Medulla oblongata (tissue), 1 donor: Measurements from ENCODE around the gene CHRDL1.

Experiments used
- DNase-seq: peaks from one replicate; pipeline ENCODE4 v3.0.0-alpha.2; 2015; ENCODE audit errors: extremely low spot score

CHRDL1 gene

DNA sequence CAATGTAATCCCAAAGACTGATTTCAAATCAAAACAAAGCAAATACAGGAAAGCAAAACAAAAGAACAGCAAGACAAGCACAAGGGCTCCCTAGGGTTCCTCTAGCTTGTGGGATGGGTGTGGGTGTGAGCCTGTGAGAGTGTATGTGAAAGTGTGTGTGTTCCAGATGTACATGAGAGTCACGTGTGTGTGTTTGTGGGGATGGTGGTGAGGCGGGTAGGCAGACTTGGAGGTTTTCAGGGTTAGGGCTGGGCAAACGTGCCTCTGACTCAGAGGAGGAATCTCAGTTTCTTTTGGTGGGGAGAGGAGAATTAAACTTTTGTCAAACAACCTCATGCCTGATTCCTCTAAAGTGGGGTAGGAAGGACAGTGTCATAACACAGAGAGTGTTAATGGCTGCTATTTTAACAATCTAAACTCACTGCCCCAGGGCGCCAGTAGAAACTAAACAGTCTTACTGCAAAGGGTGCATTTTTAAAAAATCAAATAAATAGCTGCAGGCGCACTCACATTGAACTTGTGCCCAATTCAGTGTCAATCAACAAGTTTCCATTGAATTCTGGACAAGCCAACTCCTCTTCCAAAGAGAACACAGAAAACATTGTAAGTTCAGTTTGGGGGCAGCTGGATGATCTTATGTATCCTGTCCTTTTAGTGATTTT, 51.8 kb downstream of the CHRDL1 start:
- peak; percentile 4 for DNase-seq

GRCh38 chrX:110741213-110741796, 54.3 kb downstream of the CHRDL1 start:
- DNase-seq = no peak

GRCh38 chrX:110734894-110735541, 60.6 kb downstream of the CHRDL1 start:
- no peak for DNase-seq

DNA sequence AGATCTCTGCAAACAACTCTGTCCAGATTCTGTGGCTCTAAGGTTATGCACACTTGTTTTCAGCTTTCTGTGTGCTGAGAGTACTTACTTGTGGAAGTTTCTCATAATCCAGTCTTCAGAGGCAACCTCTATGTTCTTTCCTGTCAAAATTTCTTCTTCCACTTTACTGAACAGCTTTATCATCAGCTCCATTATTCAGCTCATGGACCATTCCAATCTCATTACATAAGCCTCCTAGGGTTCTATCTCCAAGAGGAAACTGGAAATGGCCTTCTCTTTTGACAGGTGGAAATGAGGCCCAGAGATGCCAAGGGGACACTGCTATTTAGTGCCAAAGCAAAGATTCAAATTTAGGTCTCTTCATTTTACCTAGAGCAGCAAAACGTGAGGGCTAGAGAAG, 61.3 kb downstream of the CHRDL1 start:
- no peak for DNase-seq

- no peak for DNase-seq
Observed at GRCh38 chrX:110733166-110733565, 62.5 kb downstream of the CHRDL1 start.

- DNase-seq = no peak
Observed at GRCh38 chrX:110732266-110732665, 63.4 kb downstream of the CHRDL1 start.

- DNase-seq = no peak
Observed at GRCh38 chrX:110723844-110724243, 71.8 kb downstream of the CHRDL1 start.

DNA sequence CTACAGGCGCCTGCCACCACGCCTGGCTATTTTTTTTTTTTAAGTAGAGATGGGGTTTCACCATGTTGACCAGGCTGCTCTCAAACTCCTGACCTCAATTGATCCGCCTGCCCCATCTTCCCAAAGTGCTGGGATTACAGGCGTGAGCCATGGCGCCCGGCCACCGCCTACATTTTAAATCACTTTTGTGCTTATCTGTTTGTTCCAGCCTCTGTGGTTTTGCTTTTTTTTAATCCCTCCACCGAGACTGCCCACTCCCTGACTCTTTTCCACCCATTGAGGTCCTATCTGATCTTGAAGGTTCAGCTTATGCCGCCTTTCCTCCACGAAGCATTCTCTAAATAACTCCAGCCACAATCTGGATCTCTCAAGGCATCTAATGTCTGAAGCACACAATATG, 73.5 kb downstream of the CHRDL1 start:
- no peak for DNase-seq

- DNase-seq = no peak
Observed at GRCh38 chrX:110713666-110714065, 82.0 kb downstream of the CHRDL1 start.

- no peak for DNase-seq
Observed at GRCh38 chrX:110706446-110706845, 89.2 kb downstream of the CHRDL1 start.

DNA sequence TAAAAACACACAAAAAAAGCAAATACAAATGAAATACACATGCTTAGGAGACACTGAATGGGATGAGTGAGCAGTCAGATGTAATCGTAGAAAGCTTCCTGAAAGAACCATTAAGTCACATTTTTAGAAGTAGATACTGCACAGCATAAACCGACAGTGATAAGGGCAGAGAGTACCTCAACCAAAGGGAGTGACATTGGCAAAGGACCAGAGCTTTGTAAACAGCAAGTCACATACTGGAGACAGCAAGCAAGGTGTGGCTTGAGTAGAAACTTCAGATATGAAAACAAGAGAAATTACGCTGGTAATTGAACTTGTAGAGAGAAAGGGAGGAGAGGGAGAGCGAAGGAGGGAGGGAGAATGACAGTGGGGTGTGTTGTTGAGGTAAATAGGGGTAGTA, 92.0 kb downstream of the CHRDL1 start:
- no peak for DNase-seq

- DNase-seq = no peak
Observed at GRCh38 chrX:110699109-110699508, 96.5 kb downstream of the CHRDL1 start.

DNA sequence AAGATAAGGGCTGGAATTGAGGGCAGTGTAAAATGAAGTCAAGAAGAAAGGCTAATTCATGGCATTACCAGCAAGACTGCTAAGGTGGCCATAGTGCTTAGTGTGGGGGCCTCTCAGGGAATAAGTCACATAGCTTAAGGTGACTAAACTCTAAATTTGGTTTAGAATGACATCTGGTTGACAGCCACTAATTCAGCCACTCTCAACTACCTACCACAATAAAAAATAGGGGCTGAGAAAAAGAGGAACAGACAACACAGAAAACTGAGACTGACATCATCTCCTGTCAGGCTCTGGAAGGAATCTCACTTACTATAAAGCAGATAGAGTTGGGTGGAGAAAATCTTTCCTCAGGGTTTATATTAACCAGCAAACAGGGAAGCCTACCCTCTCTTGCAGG, 96.9 kb downstream of the CHRDL1 start:
- DNase-seq = no peak

DNA sequence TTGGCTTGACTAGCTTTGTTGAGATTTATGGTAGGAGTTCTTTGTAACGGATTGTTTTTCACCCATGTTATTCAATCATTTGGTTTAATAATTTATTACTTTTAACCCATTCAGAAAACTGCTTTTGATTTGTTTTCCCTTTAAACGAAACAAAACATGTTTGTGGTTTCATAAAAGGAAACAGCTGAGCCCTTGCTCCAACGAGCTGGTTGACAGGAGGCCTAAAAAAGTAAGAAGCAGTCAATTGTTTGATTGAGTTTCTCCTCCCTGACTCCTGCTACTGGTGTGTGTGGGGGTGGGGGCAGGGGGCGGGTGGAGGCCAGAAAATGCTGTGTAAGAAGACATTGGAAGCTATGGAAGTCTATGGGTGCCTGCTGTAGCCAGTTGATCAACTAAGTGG, 102.8 kb downstream of the CHRDL1 start:
- DNase-seq = no peak

DNA sequence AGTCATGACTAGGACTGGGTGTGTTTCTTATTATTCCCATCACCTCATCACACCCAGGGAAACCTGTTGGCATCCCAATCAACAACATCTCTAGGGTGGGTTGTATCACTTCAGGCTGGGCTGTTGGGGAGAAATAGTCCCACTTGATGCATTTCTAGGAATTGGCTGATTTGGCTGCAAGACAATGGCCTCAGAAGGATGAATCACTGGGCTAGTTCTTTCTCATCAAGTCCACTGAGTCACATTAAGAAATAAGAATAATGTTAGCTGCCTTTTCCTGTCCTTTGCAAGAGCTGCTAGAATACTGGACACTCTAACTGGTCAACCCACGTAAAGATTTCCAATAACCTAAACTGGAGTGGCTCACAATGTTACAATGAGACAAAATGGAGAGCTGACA, 104.2 kb downstream of the CHRDL1 start:
- DNase-seq = no peak

DNA sequence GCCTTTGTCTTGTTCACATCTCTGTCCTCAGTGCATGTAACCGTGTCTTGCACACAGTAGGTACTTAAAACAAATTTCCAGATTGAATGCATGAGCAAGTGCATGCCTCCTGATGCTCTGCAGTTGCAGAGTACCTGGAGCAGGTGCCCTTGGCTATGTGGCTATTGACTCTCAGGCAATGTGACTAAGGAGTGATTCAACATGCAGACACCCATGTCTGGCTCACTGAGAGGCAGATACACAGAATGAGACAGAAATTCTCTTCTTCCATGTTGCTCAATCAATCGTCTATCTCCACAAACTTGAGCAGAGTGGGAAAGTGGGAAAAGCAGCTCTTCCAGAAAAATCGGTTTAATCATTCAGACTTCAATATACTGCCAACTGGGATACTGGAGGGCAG, 111.0 kb downstream of the CHRDL1 start:
- DNase-seq = no peak

- no peak for DNase-seq
Observed at GRCh38 chrX:110683925-110684324, 111.7 kb downstream of the CHRDL1 start.

DNA sequence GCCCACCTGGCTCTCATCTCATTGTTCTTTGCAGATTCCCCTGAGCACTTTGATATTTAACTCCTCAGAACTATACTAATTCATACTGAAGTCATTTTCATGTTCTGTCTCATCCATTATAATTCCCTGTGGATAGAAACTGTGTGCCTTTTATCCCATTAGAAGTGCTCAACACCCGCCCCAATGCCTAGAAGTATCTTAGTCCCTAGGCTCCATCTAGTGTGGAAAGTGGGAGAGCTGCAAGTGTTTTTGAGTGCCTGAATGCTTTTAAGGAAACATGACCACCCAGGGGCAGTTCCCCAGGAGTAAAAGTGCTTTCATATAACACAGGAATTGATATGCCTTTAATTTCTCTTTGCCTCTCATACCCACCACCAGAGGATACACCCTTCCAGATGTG, 117.0 kb downstream of the CHRDL1 start:
- DNase-seq = peak; percentile 2

- DNase-seq = no peak
Observed at GRCh38 chrX:110675886-110676285, 119.7 kb downstream of the CHRDL1 start.

DNA sequence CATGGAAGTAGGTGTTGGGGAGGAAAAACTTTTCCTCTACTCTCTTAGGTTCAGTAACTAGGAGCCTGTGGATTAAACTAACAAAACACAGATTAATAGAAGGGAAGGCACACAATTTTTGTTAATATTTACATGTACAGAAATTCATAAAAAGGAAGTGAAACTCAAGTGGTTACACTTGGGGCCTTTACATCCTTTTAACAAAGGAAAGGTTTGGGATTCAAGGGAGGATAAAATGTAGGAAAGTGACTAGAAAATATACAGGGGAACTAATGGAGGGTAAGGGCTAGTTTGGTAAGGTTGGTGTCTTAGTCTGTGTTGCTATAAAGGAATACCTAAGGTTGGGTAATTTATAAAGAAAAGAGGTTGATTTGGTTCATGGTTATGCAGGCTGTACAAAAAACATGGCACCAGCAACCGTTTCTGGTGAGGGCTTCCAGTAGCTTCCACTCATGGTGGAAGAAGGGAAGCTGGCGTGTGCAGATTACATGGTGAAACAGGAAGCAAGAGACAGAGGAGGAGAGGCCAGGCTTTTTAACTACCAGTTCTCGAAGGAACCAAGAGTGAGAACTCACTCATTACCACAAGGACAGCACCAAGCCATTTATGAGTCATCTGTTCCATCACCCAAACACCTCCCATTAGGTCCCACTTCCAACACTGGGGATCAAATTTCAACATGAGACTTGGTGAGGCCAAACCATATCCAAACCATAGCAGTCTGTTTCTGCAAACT, 124.4 kb downstream of the CHRDL1 start:
- DNase-seq = no peak

DNA sequence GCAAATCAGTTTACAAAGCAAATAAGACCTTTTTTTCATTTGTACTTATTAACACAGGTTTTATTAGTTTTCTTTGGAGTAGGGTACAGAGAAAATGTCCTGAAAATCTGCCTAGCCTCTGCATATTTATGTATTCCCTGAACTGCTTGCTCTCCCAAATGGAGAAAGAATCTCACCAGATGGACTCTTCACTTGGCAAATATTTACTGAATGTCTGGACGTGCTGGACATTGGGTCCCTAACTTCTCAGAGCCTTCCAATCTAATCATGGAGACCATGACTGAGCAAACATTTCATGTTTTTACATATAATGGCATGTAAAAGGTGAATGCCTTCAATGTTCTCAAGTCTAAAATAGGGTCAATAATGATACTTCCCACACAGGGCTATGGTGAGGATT, 126.0 kb downstream of the CHRDL1 start:
- DNase-seq = no peak

DNA sequence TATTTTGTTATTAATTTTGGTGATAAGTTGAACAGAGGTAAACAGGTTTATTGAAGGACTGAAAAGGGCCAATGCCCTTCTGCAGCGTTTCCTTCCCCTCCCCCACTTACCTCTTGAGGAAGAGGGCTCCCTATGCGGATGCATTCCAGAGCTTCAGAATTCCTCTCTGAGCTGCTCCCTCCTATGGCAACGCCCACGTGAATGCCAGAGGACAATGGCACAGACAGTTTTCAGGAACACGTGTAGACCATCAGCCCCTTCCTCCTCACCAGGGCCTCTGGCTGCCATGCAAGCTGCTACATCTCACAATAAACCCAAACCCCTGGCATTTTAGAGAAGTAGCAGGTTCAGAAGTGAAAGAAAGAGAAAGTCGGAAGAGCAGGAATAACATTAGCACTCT, 127.9 kb downstream of the CHRDL1 start:
- no peak for DNase-seq
